Gastroesophageal sphincter (tissue), 4 donors: ENCODE measurements around the gene BTBD9. TPM values are rescaled to one million over a fixed set of nuclear protein-coding genes. Genes with fewer than 3 reads are reported as not detected.

Source experiments
- ATAC-seq: fragments of 150-250 bp; one replicate; pipeline ENCODE4 v1.9.1; 2016; ENCODE audit warnings: mild to moderate bottlenecking, moderate library complexity
- H3K27ac ChIP-seq, 4 donors: fragments of 200-600 bp; sonication (generic) in 3 of 4; 1 replicate in 3 of 4; 2 replicates in 1 of 4; pipeline ENCODE4 v1.5.1; 2016 to 2019
- H3K27me3 ChIP-seq: fragments of 200-600 bp; sonication (generic); one replicate; pipeline ENCODE4 v1.5.1; 2019
- H3K36me3 ChIP-seq, 2 donors: fragments of 200-600 bp; sonication (generic); one replicate each; pipeline ENCODE4 v1.5.1; 2019; ENCODE audit warnings: control low read depth in 1 of 2
- H3K4me1 ChIP-seq, 3 donors: fragments of 200-600 bp; sonication (generic); 1 replicate in 2 of 3; 2 replicates in 1 of 3; pipeline ENCODE4 v1.5.1; 2016 to 2019; ENCODE audit warnings: control low read depth in 2 of 3
- H3K4me3 ChIP-seq, 2 donors: fragments of 200-600 bp; sonication (generic); one replicate each; pipeline ENCODE4 v1.5.1; 2019; ENCODE audit warnings: mild to moderate bottlenecking in 1 of 2, moderate library complexity in 1 of 2
- H3K9me3 ChIP-seq, 3 donors: fragments of 200-600 bp; sonication (generic); one replicate each; pipeline ENCODE4 v1.5.1; 2017 to 2019; ENCODE audit warnings: control low read depth in 2 of 3
- CTCF ChIP-seq, 4 experiments: fragments of 200-600 bp in 2 of 4; fragments of 450-650 bp in 2 of 4; sonication (generic) in 1 of 4; IDR thresholded peaks; one replicate each; pipeline ENCODE4 v1.5.1; 2017 to 2019; ENCODE audit warnings: antibody characterized with exemption in 4 of 4, mild to moderate bottlenecking in 2 of 4, moderate library complexity in 2 of 4
- EP300 ChIP-seq: sonication (generic); formaldehyde crosslinking; IDR thresholded peaks from one replicate; pipeline ENCODE4 v1.6.1; 2017; ENCODE audit warnings: antibody characterized with exemption, mild to moderate bottlenecking
- POLR2A ChIP-seq, 2 donors: fragments of 450-650 bp; IDR thresholded peaks; one replicate each; pipeline ENCODE4 v1.6.1; 2017; ENCODE audit warnings: antibody characterized with exemption in 2 of 2, mild to moderate bottlenecking in 2 of 2, moderate library complexity in 1 of 2
- POLR2AphosphoS5 ChIP-seq: sonication (generic); formaldehyde crosslinking; IDR thresholded peaks from one replicate; pipeline ENCODE4 v1.6.1; 2017; ENCODE audit warnings: antibody characterized with exemption
- WGBS, 2 donors: methylation state at CpG; one replicate each; pipeline ENCODE4 v1.1.5; 2018; ENCODE audit warnings: low coverage in 1 of 2; 5-methylcytosine and 5-hydroxymethylcytosine counted together
- total RNA-seq, 4 donors: library from RNA; depleted of rRNA; stranded (reverse); fragments of >200 nt; gene quantifications; one replicate each; pipeline ENCODE4 v1.1.0, GENCODE V29; 2016

Gene BTBD9
- total RNA-seq, 4 donors from 2014 or later: 11.3 to 18.9 (median 13.8) TPM

- ATAC-seq: no peak
- Histone ChIP-seq H3K4me3 (no peak overlapping the region), H3K4me1 (no peaks in the 10 kb centered on the region), H3K36me3 (no peaks in the 10 kb centered on the region), H3K27ac (no peak overlapping the region), H3K9me3 (no peaks in the 10 kb centered on the region), H3K27me3 (no peaks in the 10 kb centered on the region)
- WGBS, 2 donors: 82 to 85% methylated on average over 2 of the region's 2 CpGs
- no peak for TF ChIP-seq EP300
- no peak for TF ChIP-seq POLR2AphosphoS5
- TF ChIP-seq POLR2A (IDR thresholded peaks at IDR 0.05): no peak
- no peak for TF ChIP-seq CTCF (IDR thresholded peaks at IDR 0.05)
These were observed 36.2 kb downstream of the BTBD9 start for GRCh38 chr6:38603496-38603895.

GRCh38 chr6:38599966-38600550, 39.7 kb downstream of the BTBD9 start:
- 83 to 92% methylated on average over 4 of the region's 4 CpGs for WGBS, 2 donors
- Histone ChIP-seq H3K36me3 (no peaks in the 10 kb centered on the region), H3K4me1 (no peaks in the 10 kb centered on the region), H3K4me3 (no peak overlapping the region), H3K9me3 (no peaks in the 10 kb centered on the region), H3K27me3 (no peaks in the 10 kb centered on the region), H3K27ac (no peak overlapping the region)
- TF ChIP-seq POLR2A (IDR thresholded peaks at IDR 0.05) (no peak), POLR2AphosphoS5 (no peak), CTCF (IDR thresholded peaks at IDR 0.05) (no peak), EP300 (no peak)
- ATAC-seq: no peak

- TF ChIP-seq POLR2AphosphoS5 (no peak), EP300 (no peak), POLR2A (IDR thresholded peaks at IDR 0.05) (no peak), CTCF (IDR thresholded peaks at IDR 0.05) (no peak)
- WGBS, 2 donors: 93 to 95% methylated on average over 5 of the region's 5 CpGs
- no peak overlapping the region for H3K27ac ChIP-seq
These were observed 40.5 kb downstream of the BTBD9 start for GRCh38 chr6:38599261-38599660.

GRCh38 chr6:38593998-38594665, 45.6 kb downstream of the BTBD9 start:
- TF ChIP-seq POLR2A (IDR thresholded peaks at IDR 0.05): no peak
- no peak for TF ChIP-seq EP300
- TF ChIP-seq POLR2AphosphoS5: no peak
- TF ChIP-seq CTCF (IDR thresholded peaks at IDR 0.05): no peak
- Histone ChIP-seq H3K9me3 (no peaks in the 10 kb centered on the region), H3K36me3 (peaks cover 0 to 32% of the 10 kb centered on the region in 2 donors), H3K27me3 (no peaks in the 10 kb centered on the region), H3K4me3 (no peak overlapping the region), H3K27ac (no peak overlapping the region), H3K4me1 (no peaks in the 10 kb centered on the region)
- ATAC-seq: no peak
- 95 to 100% methylated on average over 2 to 3 of the region's 3 CpGs for WGBS, 2 donors

More at GRCh38 chr6:38599261-38599660, 40.5 kb downstream of the BTBD9 start:
- peaks cover 0 to 3% of the 10 kb centered on the region in 2 donors for H3K36me3 ChIP-seq
- no peaks in the 10 kb centered on the region for H3K4me1 ChIP-seq
- ATAC-seq: no peak
- no peaks in the 10 kb centered on the region for H3K9me3 ChIP-seq
- no peak overlapping the region for H3K4me3 ChIP-seq
- H3K27me3 ChIP-seq: no peaks in the 10 kb centered on the region

- H3K27ac ChIP-seq: no peak overlapping the region
- H3K27me3 ChIP-seq: no peaks in the 10 kb centered on the region
- no peaks in the 10 kb centered on the region for H3K4me1 ChIP-seq
- ATAC-seq: no peak
- TF ChIP-seq POLR2A (IDR thresholded peaks at IDR 0.05): no peak
- no peak for TF ChIP-seq POLR2AphosphoS5
- no peak for TF ChIP-seq EP300
- no peak for TF ChIP-seq CTCF (IDR thresholded peaks at IDR 0.05)
- no peak overlapping the region for H3K4me3 ChIP-seq
- H3K9me3 ChIP-seq: no peaks in the 10 kb centered on the region
- H3K36me3 ChIP-seq: peaks cover 0 to 32% of the 10 kb centered on the region in 2 donors
These were observed 46.3 kb downstream of the BTBD9 start for GRCh38 chr6:38593409-38593808.
